Measurements from ENCODE around the gene WFDC12.

WFDC12 gene

DNA sequence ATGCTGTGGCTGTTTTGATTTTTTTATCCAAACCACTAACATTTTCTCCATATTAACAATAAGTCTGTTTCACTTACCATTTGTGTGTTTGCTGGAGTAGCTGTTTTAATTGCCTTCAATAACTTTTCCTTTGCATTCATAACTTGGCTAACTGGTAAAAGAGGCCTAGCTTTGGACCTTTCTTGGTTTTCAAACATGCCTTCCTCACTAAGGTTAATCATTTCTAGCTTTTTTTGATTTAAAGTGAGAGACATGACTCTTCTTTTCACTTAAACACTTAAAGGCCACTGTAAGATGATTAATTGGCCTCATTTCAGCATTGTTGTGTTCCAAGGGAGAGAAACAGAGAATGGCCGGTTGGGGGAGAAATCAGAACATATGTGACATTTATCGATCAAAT, 2.9 kb downstream of the WFDC12 start:
- DNase-seq (ENCODE audit: extremely low read depth, insufficient read length), result no peak
- Histone ChIP-seq H3K4me3 (replicated peaks; ENCODE audit: low read depth, low read length) (no peak overlapping the region), H3K27me3 (replicated peaks; ENCODE audit: control insufficient read depth, insufficient read depth, low read length) (peaks cover 2% of the 10 kb centered on the region), H3K36me3 (ENCODE audit: control insufficient read depth, insufficient read depth, low read length) (no peaks in the 10 kb centered on the region)
- TF ChIP-seq CTCF (IDR thresholded peaks at IDR 0.05; ENCODE audit: insufficient read depth, low read length, poor library complexity, severe bottlenecking), result no peak

DNA sequence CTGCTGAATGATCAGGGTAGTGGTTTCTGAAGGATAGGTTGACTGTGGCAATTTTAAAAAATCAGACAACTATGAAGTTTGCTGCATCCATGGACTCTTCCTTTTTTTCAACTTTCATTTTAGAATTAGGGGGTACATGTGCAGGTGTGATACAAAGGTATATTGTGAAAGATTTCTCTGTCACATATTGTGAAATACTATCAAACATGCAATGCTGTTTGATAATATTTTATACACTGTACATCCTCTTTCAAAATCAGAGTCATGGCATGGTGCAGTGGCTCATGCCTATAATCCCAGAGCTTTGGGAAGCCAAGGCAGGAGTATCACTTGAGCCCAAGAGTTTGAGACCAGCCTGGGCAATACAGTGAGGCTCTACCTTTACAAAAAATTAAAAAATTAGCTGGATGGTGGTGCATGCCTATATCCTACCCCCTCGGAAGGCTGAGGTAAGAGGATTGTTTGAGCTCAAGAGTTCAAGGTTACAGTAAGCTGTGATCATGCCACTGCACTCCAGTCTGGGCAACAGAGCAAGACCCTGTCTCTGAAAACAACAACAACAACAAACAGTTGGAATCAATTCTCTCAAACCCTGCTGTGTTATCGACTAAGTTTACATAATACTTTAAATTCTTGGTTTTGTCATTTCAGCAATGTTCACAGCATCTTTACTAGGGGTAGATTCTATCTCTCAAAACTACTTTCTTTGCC, 4.6 kb downstream of the WFDC12 start:
- Histone ChIP-seq H3K36me3 (ENCODE audit: control insufficient read depth, insufficient read depth, low read length) (no peaks in the 10 kb centered on the region), H3K4me3 (replicated peaks; ENCODE audit: low read depth, low read length) (no peak overlapping the region), H3K27me3 (replicated peaks; ENCODE audit: control insufficient read depth, insufficient read depth, low read length) (peaks cover 2% of the 10 kb centered on the region)
- TF ChIP-seq CTCF (IDR thresholded peaks at IDR 0.05; ENCODE audit: insufficient read depth, low read length, poor library complexity, severe bottlenecking), result no peak
- DNase-seq (ENCODE audit: extremely low read depth, insufficient read length), result no peak

DNA sequence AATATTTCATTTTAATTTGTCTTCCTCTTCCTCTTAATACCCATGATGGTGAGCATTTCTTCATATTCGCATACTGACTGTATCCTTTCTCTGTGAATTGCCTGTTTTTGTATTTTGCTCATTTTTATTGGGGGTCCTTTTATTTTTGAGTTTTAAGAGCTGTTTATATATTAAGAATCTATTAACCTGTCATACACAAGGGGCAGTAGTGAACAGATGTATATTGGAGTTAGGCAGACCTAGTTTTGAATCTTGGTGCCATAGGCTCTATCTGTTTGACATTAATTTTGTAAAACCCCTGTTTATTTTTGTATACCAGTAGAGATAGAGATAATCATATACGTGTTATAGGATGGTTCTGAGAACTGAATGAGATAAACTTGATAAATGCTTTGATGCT, 6.2 kb downstream of the WFDC12 start:
- no peaks in the 10 kb centered on the region for H3K27me3 ChIP-seq (replicated peaks; ENCODE audit: control insufficient read depth, insufficient read depth, low read length)
- H3K4me3 ChIP-seq (replicated peaks; ENCODE audit: low read depth, low read length), result no peak overlapping the region
- no peak for DNase-seq (ENCODE audit: extremely low read depth, insufficient read length)
- H3K36me3 ChIP-seq (ENCODE audit: control insufficient read depth, insufficient read depth, low read length), result no peaks in the 10 kb centered on the region
- TF ChIP-seq CTCF (IDR thresholded peaks at IDR 0.05; ENCODE audit: insufficient read depth, low read length, poor library complexity, severe bottlenecking), result no peak

GRCh38 chr20:45117581-45117980, 6.7 kb downstream of the WFDC12 start:
- no peaks in the 10 kb centered on the region for H3K27me3 ChIP-seq (replicated peaks; ENCODE audit: control insufficient read depth, insufficient read depth, low read length)
- H3K36me3 ChIP-seq (ENCODE audit: control insufficient read depth, insufficient read depth, low read length), result no peaks in the 10 kb centered on the region
- DNase-seq (ENCODE audit: extremely low read depth, insufficient read length), result no peak
- TF ChIP-seq CTCF (IDR thresholded peaks at IDR 0.05; ENCODE audit: insufficient read depth, low read length, poor library complexity, severe bottlenecking), result no peak
- no peak overlapping the region for H3K4me3 ChIP-seq (replicated peaks; ENCODE audit: low read depth, low read length)

DNA sequence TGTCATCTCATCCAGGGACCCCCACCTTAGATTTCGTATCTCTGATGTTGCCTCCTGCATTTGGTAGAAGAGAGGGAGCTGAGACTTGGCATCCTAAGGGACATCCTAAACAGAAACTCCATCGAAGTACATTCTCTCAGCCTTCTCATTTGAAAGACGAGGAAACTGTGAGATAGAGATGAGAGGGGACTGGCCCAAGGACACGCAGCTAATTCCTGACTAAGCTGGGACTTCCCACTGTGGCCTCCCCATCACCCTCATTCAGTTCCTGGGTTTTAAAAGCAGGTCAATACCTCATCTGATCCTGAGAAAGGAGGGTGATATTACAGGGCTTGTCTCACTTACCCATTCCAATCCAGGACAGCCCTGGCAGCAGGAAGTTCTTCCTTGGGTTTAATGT, 8.4 kb downstream of the WFDC12 start:
- Histone ChIP-seq H3K36me3 (ENCODE audit: control insufficient read depth, insufficient read depth, low read length) (no peaks in the 10 kb centered on the region), H3K4me3 (replicated peaks; ENCODE audit: low read depth, low read length) (no peak overlapping the region), H3K27me3 (replicated peaks; ENCODE audit: control insufficient read depth, insufficient read depth, low read length) (no peaks in the 10 kb centered on the region)
- TF ChIP-seq CTCF (IDR thresholded peaks at IDR 0.05; ENCODE audit: insufficient read depth, low read length, poor library complexity, severe bottlenecking), result no peak
- no peak for DNase-seq (ENCODE audit: extremely low read depth, insufficient read length)

- Histone ChIP-seq H3K36me3 (ENCODE audit: control insufficient read depth, insufficient read depth, low read length) (no peaks in the 10 kb centered on the region), H3K4me3 (replicated peaks; ENCODE audit: low read depth, low read length) (no peak overlapping the region), H3K27me3 (replicated peaks; ENCODE audit: control insufficient read depth, insufficient read depth, low read length) (no peaks in the 10 kb centered on the region; the same call in 1 of the 2 replicates)
- TF ChIP-seq CTCF (IDR thresholded peaks at IDR 0.05; ENCODE audit: insufficient read depth, low read length, poor library complexity, severe bottlenecking), result no peak
- DNase-seq (ENCODE audit: extremely low read depth, insufficient read length), result no peak
Measured at GRCh38 chr20:45115386-45115774, 8.9 kb downstream of the WFDC12 start.

Data from GM06990 (cell line).